Lower leg skin (tissue), 3 donors: ENCODE data around the gene DNAJC4.

Experiments
- CTCF ChIP-seq, 3 donors: fragments of 450-650 bp; IDR thresholded peaks; one replicate each; pipeline ENCODE4 v1.5.1; 2016; ENCODE audit warnings: antibody characterized with exemption in 3 of 3, mild to moderate bottlenecking in 3 of 3, moderate library complexity in 2 of 3
- POLR2A ChIP-seq, 2 donors: fragments of 450-650 bp; IDR thresholded peaks; one replicate each; pipeline ENCODE4 v1.6.1; 2016 to 2017; ENCODE audit warnings: antibody characterized with exemption in 2 of 2, mild to moderate bottlenecking in 1 of 2, moderate library complexity in 1 of 2

- TF ChIP-seq POLR2A (IDR thresholded peaks at IDR 0.05) = no peak
- TF ChIP-seq CTCF (IDR thresholded peaks at IDR 0.05) = no peak
Measured at GRCh38 chr11:64234647-64235379, 4.5 kb downstream of the DNAJC4 start.
